Measurements from ENCODE around the gene INPP5E. TPM values are rescaled to one million over a fixed set of nuclear protein-coding genes. Genes with fewer than 3 reads are reported as not detected.

Gene INPP5E
- total RNA-seq, 1 donor from 2014 or later: 9.8 TPM

DNA sequence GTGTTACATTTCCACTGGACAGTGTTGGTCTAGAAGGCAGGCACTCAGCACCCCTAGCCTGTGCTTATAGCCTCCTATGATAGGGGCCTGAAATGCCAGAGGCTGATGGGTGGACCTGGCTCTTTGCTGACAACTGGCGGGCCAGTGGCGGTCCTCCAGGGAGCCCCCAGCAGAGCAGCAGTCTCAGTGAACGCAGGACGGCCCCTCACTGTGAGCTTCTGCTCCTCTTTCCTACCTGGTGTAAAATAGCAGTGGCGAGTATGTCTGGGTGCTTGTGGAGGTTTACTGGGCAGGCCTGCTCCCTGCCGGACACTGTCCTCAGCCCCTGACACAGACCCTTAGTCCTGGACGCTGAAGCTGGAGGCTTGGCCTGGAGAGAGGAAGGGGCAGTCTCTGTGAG, 46.5 kb upstream of the INPP5E start:
- Histone ChIP-seq H3K4me3 (no peak overlapping the region), H3K27ac (no peak overlapping the region), H3K9me3 (no peaks in the 10 kb centered on the region), H3K4me1 (peaks cover 29% of the 10 kb centered on the region), H3K36me3 (no peaks in the 10 kb centered on the region), H3K27me3 (no peaks in the 10 kb centered on the region)
- no peak for DNase-seq (ENCODE audit: extremely low spot score in 2 of 2)
- TF ChIP-seq, protein P1, sequence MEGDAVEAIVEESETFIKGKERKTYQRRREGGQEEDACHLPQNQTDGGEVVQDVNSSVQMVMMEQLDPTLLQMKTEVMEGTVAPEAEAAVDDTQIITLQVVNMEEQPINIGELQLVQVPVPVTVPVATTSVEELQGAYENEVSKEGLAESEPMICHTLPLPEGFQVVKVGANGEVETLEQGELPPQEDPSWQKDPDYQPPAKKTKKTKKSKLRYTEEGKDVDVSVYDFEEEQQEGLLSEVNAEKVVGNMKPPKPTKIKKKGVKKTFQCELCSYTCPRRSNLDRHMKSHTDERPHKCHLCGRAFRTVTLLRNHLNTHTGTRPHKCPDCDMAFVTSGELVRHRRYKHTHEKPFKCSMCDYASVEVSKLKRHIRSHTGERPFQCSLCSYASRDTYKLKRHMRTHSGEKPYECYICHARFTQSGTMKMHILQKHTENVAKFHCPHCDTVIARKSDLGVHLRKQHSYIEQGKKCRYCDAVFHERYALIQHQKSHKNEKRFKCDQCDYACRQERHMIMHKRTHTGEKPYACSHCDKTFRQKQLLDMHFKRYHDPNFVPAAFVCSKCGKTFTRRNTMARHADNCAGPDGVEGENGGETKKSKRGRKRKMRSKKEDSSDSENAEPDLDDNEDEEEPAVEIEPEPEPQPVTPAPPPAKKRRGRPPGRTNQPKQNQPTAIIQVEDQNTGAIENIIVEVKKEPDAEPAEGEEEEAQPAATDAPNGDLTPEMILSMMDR (IDR thresholded peaks at IDR 0.05): no peak
- no peak for TF ChIP-seq POLR2A (IDR thresholded peaks at IDR 0.05)
- no peak for TF ChIP-seq POLR2AphosphoS5 (IDR thresholded peaks at IDR 0.05; ENCODE audit: insufficient read depth in 1 of 2, low read depth in 1 of 2)
- intact Hi-C loops (cut with DNase I): no loop called here

DNA sequence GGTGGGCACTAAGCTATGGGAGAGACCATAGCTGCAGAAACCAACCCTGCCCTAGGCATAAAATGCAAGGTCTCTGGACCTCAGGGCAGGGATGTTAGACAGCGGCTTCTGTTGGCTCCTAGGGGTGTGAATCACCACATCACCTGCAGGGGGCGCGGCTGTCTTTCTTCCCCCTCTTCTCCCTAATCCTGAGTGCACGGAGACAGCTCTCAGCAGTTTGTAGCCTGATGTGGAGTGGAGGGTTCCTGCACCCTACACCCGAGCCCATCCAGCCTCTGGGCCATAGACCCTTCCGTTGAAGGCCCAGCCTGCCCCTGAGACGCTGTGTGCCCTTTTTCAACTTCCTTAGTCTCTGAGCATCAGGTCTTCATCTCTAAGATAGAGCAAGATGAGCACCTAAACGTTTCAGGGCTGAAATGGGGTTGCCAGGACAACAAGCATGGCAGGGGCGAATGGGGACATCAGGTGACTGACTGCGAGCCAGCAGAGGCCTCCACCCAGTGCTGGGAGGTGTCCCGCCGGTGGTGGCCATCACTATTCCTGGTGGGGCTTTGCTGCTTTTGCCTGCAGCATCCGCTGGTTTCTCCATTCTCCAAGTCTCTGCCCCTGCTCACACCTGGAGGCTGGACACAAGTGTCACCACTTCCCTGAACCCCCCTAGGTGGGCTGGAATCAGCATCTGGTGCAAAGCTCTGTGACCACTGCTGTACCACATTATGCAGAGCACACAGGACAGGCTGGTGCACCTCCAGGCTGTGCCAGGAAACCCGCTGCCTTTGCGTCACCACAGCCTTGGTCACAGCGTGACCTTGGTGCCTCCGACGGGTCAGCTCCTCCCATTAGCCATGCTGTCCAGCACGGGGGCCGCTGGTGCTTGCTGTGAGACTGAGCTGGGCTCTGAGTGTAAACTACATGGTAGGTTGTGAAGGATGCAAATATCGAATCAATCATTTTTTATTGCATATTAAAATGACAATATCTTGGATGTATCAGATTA, 45.7 kb upstream of the INPP5E start:
- Histone ChIP-seq H3K4me3 (no peak overlapping the region), H3K27me3 (no peaks in the 10 kb centered on the region), H3K27ac (peak overlapping the region; percentile 96), H3K36me3 (no peaks in the 10 kb centered on the region), H3K9me3 (no peaks in the 10 kb centered on the region), H3K4me1 (peaks cover 31% of the 10 kb centered on the region)
- TF ChIP-seq, protein P1 (IDR thresholded peaks at IDR 0.05): peak; percentile 75 to 86 (median 81)
- no peak for TF ChIP-seq POLR2AphosphoS5 (IDR thresholded peaks at IDR 0.05; ENCODE audit: insufficient read depth in 1 of 2, low read depth in 1 of 2)
- DNase-seq (ENCODE audit: extremely low spot score in 2 of 2): no peak
- intact Hi-C loops (cut with DNase I): no loop called here

DNA sequence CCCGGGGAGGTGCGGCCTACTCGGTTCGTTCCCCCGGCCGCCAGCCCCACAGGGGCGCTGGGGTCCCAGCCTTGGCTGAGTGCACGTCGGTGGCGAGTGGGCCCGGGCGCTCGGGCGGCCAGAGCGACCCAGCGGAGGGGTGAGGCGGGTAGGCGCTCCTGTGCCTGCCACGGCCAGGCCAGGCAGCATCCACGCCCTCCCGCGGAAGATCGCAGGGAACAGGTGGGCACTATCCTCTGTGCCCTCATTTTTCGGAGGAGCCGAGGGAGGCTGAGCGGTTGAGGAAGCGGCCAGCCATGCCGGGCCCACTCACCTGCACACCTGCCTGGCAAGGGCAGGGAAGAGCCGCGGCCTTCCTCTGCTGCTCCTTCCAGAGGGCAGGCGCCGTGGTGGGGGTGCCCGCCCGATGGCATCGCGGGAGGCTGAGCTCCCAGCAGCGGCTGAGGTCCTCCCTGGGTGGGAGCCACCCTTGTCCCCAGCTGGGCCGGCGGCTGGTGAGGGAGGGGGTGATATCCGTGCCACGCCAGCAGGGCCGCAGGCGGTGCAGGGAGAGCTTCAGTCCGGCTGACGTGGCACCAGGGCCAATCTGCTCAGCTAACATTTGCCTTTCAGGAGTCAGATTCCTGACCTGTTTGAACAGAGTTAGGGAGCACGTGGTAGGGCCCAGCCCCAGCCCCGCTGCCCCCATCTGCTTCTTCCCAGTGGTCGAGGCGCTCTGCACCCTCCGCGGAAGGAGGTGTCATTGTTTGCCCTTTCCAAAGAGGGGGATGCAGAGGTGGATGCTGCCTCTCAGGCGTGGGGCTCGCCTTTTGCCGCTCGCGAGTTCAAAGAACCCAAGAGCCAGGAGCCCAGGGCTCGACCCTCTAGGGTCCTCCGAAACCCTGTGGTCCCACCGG, 44.8 kb upstream of the INPP5E start:
- intact Hi-C loops (cut with DNase I): no loop called here

DNA sequence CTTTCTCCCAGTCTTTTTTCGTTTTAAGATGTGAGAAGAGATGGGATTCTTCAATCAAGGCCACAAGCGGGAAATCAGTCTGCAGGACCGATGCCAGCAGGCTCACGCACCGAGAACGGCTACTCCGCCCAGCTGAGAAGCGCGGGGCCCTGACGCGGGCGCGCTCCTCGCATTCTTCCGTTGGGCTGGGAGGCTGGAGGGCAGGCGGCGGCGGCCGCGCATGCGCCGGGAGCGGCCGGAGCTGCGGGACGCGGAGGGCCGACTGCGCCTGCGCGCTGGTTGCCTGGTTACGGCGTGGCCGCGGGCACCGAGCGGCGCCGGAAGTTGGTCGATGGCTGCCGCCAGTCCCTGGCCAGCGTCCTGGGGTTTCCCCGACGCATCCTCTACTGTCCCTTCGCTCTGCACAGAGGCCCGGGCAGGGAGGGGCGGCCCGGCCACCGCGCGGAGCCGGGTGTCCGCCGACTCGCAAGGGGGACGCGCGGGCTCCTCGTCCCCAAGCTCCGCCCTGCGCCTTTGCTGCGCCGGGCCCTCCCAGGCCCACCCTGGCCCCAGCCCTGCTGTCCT, 44.0 kb upstream of the INPP5E start:
- TF ChIP-seq POLR2AphosphoS5 (IDR thresholded peaks at IDR 0.05; ENCODE audit: insufficient read depth in 1 of 2, low read depth in 1 of 2): peak in 1 of 2 donors; percentile 70
- TF ChIP-seq, protein P1 (IDR thresholded peaks at IDR 0.05): no peak
- TF ChIP-seq POLR2A (IDR thresholded peaks at IDR 0.05): no peak

More for the DNA sequence above, 44.8 kb upstream of the INPP5E start:
- no peaks in the 10 kb centered on the region for H3K36me3 ChIP-seq
- no peaks in the 10 kb centered on the region for H3K9me3 ChIP-seq
- peak overlapping the region; percentile 96 for H3K27ac ChIP-seq
- no peaks in the 10 kb centered on the region for H3K27me3 ChIP-seq
- peaks cover 31% of the 10 kb centered on the region for H3K4me1 ChIP-seq
- TF ChIP-seq POLR2A (IDR thresholded peaks at IDR 0.05) (no peak), POLR2AphosphoS5 (IDR thresholded peaks at IDR 0.05; ENCODE audit: insufficient read depth in 1 of 2, low read depth in 1 of 2) (peak in 1 of 2 donors; percentile 11)
- TF ChIP-seq, protein P1 (IDR thresholded peaks at IDR 0.05): no peak
- no peak for DNase-seq (ENCODE audit: extremely low spot score in 2 of 2)
- peak overlapping the region; percentile 47 to 96 for H3K4me3 ChIP-seq

More for the DNA sequence above, 44.0 kb upstream of the INPP5E start:
- Histone ChIP-seq H3K4me3 (peak overlapping the region; percentile 47 to 96), H3K27ac (peak overlapping the region; percentile 96), H3K9me3 (no peaks in the 10 kb centered on the region), H3K27me3 (no peaks in the 10 kb centered on the region), H3K36me3 (no peaks in the 10 kb centered on the region), H3K4me1 (peaks cover 31% of the 10 kb centered on the region)
- no peak for DNase-seq (ENCODE audit: extremely low spot score in 2 of 2)
- intact Hi-C loops (cut with DNase I): no loop called here

Measured in vagina (tissue), 2 donors.